ENCODE results near the gene NLRP11. TPM values are rescaled to one million over a fixed set of nuclear protein-coding genes. Genes with fewer than 3 reads are reported as not detected.

NLRP11 gene
- total RNA-seq, 1 experiment from 2014 or later = 0.15 TPM

DNA sequence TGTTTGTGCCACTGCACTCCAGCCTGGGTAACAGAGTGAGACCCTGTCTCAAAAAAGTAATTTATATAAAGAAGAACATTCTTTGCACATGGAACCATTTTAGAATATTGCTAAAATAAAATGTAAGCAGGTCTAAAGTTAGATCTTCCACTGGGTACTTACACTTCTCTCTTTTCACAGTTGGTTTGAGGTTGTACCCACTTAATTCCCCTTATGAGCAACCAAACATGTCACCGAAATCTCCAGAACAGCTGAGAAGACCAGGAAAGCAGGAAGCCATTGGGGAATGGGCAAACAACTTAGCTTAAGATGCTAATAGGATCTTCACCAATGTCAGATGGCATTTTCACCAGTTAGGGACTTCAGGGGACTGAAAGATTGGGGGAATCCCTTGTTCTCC is 23.4 kb upstream of the NLRP11 start:
- ChIA-PET CTCF (no interaction called here), POLR2A (ENCODE audit: unreplicated experiment) (no interaction called here)
- intact Hi-C loops (cut with micrococcal nuclease) = no loop called here

DNA sequence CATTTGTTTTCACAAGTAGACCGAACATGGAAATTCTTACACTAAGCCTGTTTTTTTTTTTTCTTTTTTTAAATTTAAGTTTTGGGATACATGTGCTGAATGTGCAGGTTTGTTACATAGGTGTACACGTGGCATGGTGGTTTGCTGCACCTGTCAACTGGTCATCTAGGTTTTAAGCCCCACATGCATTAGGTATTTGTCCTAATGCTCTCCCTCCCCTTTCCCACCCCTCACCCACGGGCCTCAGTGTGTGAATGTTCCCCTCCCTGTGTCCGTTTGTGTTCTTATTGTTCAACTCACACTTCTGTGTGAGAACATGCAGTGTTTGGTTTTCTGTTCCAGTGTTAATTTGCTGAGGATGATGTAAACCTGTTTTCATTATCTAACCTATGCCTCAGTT is 7.1 kb upstream of the NLRP11 start:
- POLR2A ChIA-PET (ENCODE audit: unreplicated experiment) = no interaction called here
- no peak for DNase-seq

More for the DNA sequence above, 23.4 kb upstream of the NLRP11 start:
- Histone ChIP-seq H3K27ac (ENCODE audit: low read length) (no peak overlapping the region), H3K79me2 (ENCODE audit: low read length) (no peaks in the 10 kb centered on the region), H2AFZ (ENCODE audit: low read length) (no peak overlapping the region), H3K27me3 (ENCODE audit: low read length) (peaks cover 54% of the 10 kb centered on the region), H3K4me1 (ENCODE audit: insufficient read depth, low read length) (no peaks in the 10 kb centered on the region), H3K9me2 (replicated peaks; ENCODE audit: low read length) (0 out of 2 replicates have a peak, but pooled peaks cover 4% of the 10 kb centered on the region), H3K4me3 (ENCODE audit: low read length) (no peak overlapping the region), H3K9ac (ENCODE audit: low read length) (no peak overlapping the region), H3K9me3 (ENCODE audit: low read length) (no peaks in the 10 kb centered on the region; the same call in 1 of the 2 replicates), H3F3A (ENCODE audit: low read length, unreplicated experiment) (no peaks in the 10 kb centered on the region), H4K20me1 (ENCODE audit: low read length) (no peaks in the 10 kb centered on the region), H3K4me2 (ENCODE audit: low read length) (no peak overlapping the region), H3K36me3 (ENCODE audit: low read depth, low read length) (no peaks in the 10 kb centered on the region)
- ATAC-seq (no peak), DNase-seq (no peak)
- no TSS peak for BruUV-seq (replicated peaks)
- TF ChIP-seq, protein P1, sequence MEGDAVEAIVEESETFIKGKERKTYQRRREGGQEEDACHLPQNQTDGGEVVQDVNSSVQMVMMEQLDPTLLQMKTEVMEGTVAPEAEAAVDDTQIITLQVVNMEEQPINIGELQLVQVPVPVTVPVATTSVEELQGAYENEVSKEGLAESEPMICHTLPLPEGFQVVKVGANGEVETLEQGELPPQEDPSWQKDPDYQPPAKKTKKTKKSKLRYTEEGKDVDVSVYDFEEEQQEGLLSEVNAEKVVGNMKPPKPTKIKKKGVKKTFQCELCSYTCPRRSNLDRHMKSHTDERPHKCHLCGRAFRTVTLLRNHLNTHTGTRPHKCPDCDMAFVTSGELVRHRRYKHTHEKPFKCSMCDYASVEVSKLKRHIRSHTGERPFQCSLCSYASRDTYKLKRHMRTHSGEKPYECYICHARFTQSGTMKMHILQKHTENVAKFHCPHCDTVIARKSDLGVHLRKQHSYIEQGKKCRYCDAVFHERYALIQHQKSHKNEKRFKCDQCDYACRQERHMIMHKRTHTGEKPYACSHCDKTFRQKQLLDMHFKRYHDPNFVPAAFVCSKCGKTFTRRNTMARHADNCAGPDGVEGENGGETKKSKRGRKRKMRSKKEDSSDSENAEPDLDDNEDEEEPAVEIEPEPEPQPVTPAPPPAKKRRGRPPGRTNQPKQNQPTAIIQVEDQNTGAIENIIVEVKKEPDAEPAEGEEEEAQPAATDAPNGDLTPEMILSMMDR (conservative IDR thresholded peaks at IDR 0.05; ENCODE audit: low read depth, low read length) = no peak
- no peak for TF ChIP-seq EZH2 (IDR thresholded peaks at IDR 0.05; ENCODE audit: low read length, unreplicated experiment)
- no peak for TF ChIP-seq EZH2phosphoT487 (IDR thresholded peaks at IDR 0.05; ENCODE audit: borderline replicate concordance, low read length)

DNA sequence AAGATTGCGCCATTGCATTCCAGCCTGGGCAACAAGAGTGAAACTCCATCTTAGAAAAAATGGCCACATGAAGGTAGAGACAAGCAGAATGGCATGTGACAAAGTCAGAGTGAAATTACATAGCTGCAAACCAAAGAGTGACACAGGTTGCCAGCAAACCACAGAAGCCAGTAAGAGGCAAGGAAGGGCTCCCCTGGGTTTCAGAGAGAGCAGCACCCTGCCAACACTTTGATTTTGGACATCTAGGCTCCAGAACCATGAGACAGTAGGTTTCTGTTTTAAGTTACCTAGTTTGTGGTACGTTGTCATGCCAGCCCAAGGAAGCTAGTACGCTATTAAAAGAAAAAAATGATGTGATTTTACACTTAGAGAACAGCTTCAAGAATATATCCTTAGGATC is 6.5 kb upstream of the NLRP11 start:
- Histone ChIP-seq H3K9ac (ENCODE audit: low read length) (no peak overlapping the region), H3K27me3 (ENCODE audit: low read length) (peaks cover 56% of the 10 kb centered on the region; the same call in 1 of the 2 replicates), H3K4me2 (ENCODE audit: low read length) (no peak overlapping the region), H3F3A (ENCODE audit: low read length, unreplicated experiment) (no peaks in the 10 kb centered on the region), H3K36me3 (ENCODE audit: low read depth, low read length) (no peaks in the 10 kb centered on the region), H4K20me1 (ENCODE audit: low read length) (no peaks in the 10 kb centered on the region), H3K9me3 (ENCODE audit: low read length) (no peaks in the 10 kb centered on the region), H3K79me2 (ENCODE audit: low read length) (no peaks in the 10 kb centered on the region), H3K9me2 (replicated peaks; ENCODE audit: low read length) (no peaks in the 10 kb centered on the region), H3K27ac (ENCODE audit: low read length) (no peak overlapping the region), H2AFZ (ENCODE audit: low read length) (no peak overlapping the region), H3K4me3 (ENCODE audit: low read length) (no peak overlapping the region), H3K4me1 (ENCODE audit: insufficient read depth, low read length) (no peaks in the 10 kb centered on the region)
- BruUV-seq (replicated peaks) = no TSS peak
- ChIA-PET POLR2A (ENCODE audit: unreplicated experiment) (no interaction called here), CTCF (no interaction called here)
- TF ChIP-seq, protein P1 (conservative IDR thresholded peaks at IDR 0.05; ENCODE audit: low read depth, low read length) = no peak
- TF ChIP-seq EZH2 (IDR thresholded peaks at IDR 0.05; ENCODE audit: low read length, unreplicated experiment) (no peak), EZH2phosphoT487 (IDR thresholded peaks at IDR 0.05; ENCODE audit: borderline replicate concordance, low read length) (no peak)
- intact Hi-C loops (cut with micrococcal nuclease) = no loop called here
- ATAC-seq (no peak), DNase-seq (no peak)

More for the DNA sequence above, 7.1 kb upstream of the NLRP11 start:
- TF ChIP-seq, protein P1 (conservative IDR thresholded peaks at IDR 0.05; ENCODE audit: low read depth, low read length) = no peak
- TF ChIP-seq EZH2phosphoT487 (IDR thresholded peaks at IDR 0.05; ENCODE audit: borderline replicate concordance, low read length) = no peak
- no peak for TF ChIP-seq EZH2 (IDR thresholded peaks at IDR 0.05; ENCODE audit: low read length, unreplicated experiment)
- no peaks in the 10 kb centered on the region for H4K20me1 ChIP-seq (ENCODE audit: low read length)
- H3K9ac ChIP-seq (ENCODE audit: low read length) = no peak overlapping the region
- H3K9me2 ChIP-seq (replicated peaks; ENCODE audit: low read length) = no peaks in the 10 kb centered on the region
- ATAC-seq = no peak
- H3K4me2 ChIP-seq (ENCODE audit: low read length) = no peak overlapping the region
- no peaks in the 10 kb centered on the region for H3K79me2 ChIP-seq (ENCODE audit: low read length)
- H3K9me3 ChIP-seq (ENCODE audit: low read length) = no peaks in the 10 kb centered on the region
- no TSS peak for BruUV-seq (replicated peaks)
- no peak overlapping the region for H3K4me3 ChIP-seq (ENCODE audit: low read length)
- CTCF ChIA-PET = no interaction called here
- no peaks in the 10 kb centered on the region for H3K36me3 ChIP-seq (ENCODE audit: low read depth, low read length)
- intact Hi-C loops (cut with micrococcal nuclease) = no loop called here
- no peak overlapping the region for H2AFZ ChIP-seq (ENCODE audit: low read length)
- no peaks in the 10 kb centered on the region for H3F3A ChIP-seq (ENCODE audit: low read length, unreplicated experiment)
- peaks cover 50% of the 10 kb centered on the region; the same call in 1 of the 2 replicates for H3K27me3 ChIP-seq (ENCODE audit: low read length)
- H3K27ac ChIP-seq (ENCODE audit: low read length) = no peak overlapping the region
- H3K4me1 ChIP-seq (ENCODE audit: insufficient read depth, low read length) = no peaks in the 10 kb centered on the region
